SK-N-SH (cell line): ENCODE measurements around the gene PDXDC1. TPM values are rescaled to one million over a fixed set of nuclear protein-coding genes. Genes with fewer than 3 reads are reported as not detected.
"Not testable (repeated sequence)": the region's sequence is repeated elsewhere in the genome, so short reads cannot be mapped to it uniquely, and the experiment has no call there.

Experiments
- CTCF ChIA-PET: fragments of 300-600, 350-600 bp; formaldehyde crosslinking; extraction: SDS; loops from one replicate; lab custom pipeline; 2021; lab: Yijun Ruan, JAX
- POLR2A ChIA-PET: fragments of 350-600 bp; sonication (Branson Sonifier 250); formaldehyde crosslinking; extraction: SDS; loops from one replicate; lab custom pipeline; 2020; ENCODE audit warnings: antibody characterized with exemption, inconsistent platforms; lab: Yijun Ruan, JAX
- DNase-seq: peaks from one replicate; pipeline ENCODE4 v3.0.0; 2012
- H2AFZ ChIP-seq: fragments of 200-600 bp; sonication (generic); 2 replicates; pipeline ENCODE4 v1.8.1; 2016; ENCODE audit warnings: antibody characterized with exemption, mild to moderate bottlenecking, low read depth
- H3F3A ChIP-seq: fragments of 200-600 bp; sonication (generic); replicated peaks from 2 replicates; pipeline ENCODE3; 2016; ENCODE audit warnings: antibody characterized with exemption, mild to moderate bottlenecking; ENCODE audit not compliant: insufficient read depth
- H3K27ac ChIP-seq, 2 experiments: fragments of 200-500 bp in 1 of 2; fragments of 200-600 bp in 1 of 2; sonication (Bioruptor generic) in 1 of 2; sonication (generic), shearing (Covaris generic) in 1 of 2; 2 replicates each; pipeline versions ENCODE4 v1.5.1 to v1.6.1; 2014 to 2016; ENCODE audit warnings: low read depth in 2 of 2, inconsistent platforms in 1 of 2, low read length in 1 of 2, mild to moderate bottlenecking in 1 of 2, mixed read lengths in 1 of 2
- H3K27me3 ChIP-seq: fragments of 200-600 bp; sonication (generic), shearing (Covaris generic); 2 replicates; pipeline ENCODE4 v1.6.1; 2016; ENCODE audit warnings: mixed run types; ENCODE audit not compliant: insufficient read depth
- H3K36me3 ChIP-seq, 2 experiments: fragments of 200-500 bp in 1 of 2; fragments of 200-600 bp in 1 of 2; sonication (Bioruptor generic) in 1 of 2; sonication (generic) in 1 of 2; replicated peaks in 1 of 2; 2 replicates each; pipeline versions ENCODE3 to v1.5.1; 2014 to 2016; ENCODE audit warnings: low read length in 1 of 2, mild to moderate bottlenecking in 1 of 2; ENCODE audit not compliant: insufficient read depth in 2 of 2, control insufficient read depth in 1 of 2
- H3K4me1 ChIP-seq, 2 experiments: fragments of 200-500 bp in 1 of 2; fragments of 200-600 bp in 1 of 2; sonication (Bioruptor generic) in 1 of 2; sonication (generic), shearing (Covaris generic) in 1 of 2; 2 replicates each; pipeline versions ENCODE4 v1.5.1 to v1.6.1; 2014 to 2016; ENCODE audit warnings: low read depth in 1 of 2, low read length in 1 of 2, mixed run types in 1 of 2; ENCODE audit not compliant: insufficient read depth in 2 of 2, control insufficient read depth in 1 of 2
- H3K4me2 ChIP-seq: fragments of 200-600 bp; sonication (generic), shearing (Covaris generic); 2 replicates; pipeline ENCODE4 v1.6.1; 2017; ENCODE audit warnings: mixed run types
- H3K4me3 ChIP-seq, 2 experiments: fragments of 200-500 bp in 1 of 2; fragments of 200-600 bp in 1 of 2; sonication (Bioruptor generic) in 1 of 2; sonication (generic), shearing (Covaris generic) in 1 of 2; 2 replicates each; pipeline versions ENCODE4 v1.5.1 to v1.8.1; 2014 to 2016; ENCODE audit warnings: low read depth in 2 of 2, inconsistent platforms in 1 of 2, low read length in 1 of 2, mild to moderate bottlenecking in 1 of 2, mixed read lengths in 1 of 2, moderate library complexity in 1 of 2
- H3K79me2 ChIP-seq: fragments of 200-600 bp; sonication (generic); 2 replicates; pipeline ENCODE4 v1.8.1; 2017; ENCODE audit warnings: mild to moderate bottlenecking; ENCODE audit not compliant: insufficient read depth
- H3K9ac ChIP-seq: fragments of 200-600 bp; sonication (generic); 2 replicates; pipeline ENCODE4 v1.6.1; 2017; ENCODE audit warnings: mixed run types
- H3K9me2 ChIP-seq: fragments of 200-600 bp; sonication (generic); 2 replicates; pipeline ENCODE4 v1.6.1; 2017; ENCODE audit warnings: mixed run types
- H3K9me3 ChIP-seq: fragments of 200-600 bp; sonication (generic); 2 replicates; pipeline ENCODE4 v1.6.1; 2017; ENCODE audit warnings: mixed run types, mild to moderate bottlenecking, moderate library complexity
- H4K20me1 ChIP-seq: fragments of 200-600 bp; sonication (generic); 2 replicates; pipeline ENCODE4 v1.6.1; 2017; ENCODE audit warnings: mild to moderate bottlenecking, mixed run types; ENCODE audit not compliant: insufficient read depth
- WGBS: methylation state at CpG from one replicate; pipeline ENCODE4 v1.1.6; 2017; ENCODE audit warnings: low lambda C conversion rate; 5-methylcytosine and 5-hydroxymethylcytosine counted together
- polyA plus RNA-seq, 3 experiments: library from polyadenylated mRNA; depleted of rRNA; stranded (reverse); fragments of >200 nt; gene quantifications; 2 replicates each; pipeline ENCODE4 v1.2.3, GENCODE V29; 2012

PDXDC1 gene
- polyA plus RNA-seq, 1 of the 3 experiments (the other 2 are of a cell fraction), result 37.4 TPM

- WGBS, result 100% methylated on average over 1 of the region's 47 CpGs
- H3K9me2 ChIP-seq, H3K9ac ChIP-seq, CTCF ChIA-PET, H3K9me3 ChIP-seq, H3K79me2 ChIP-seq, H3K4me3 ChIP-seq, H3K36me3 ChIP-seq, H3F3A ChIP-seq, H3K27ac ChIP-seq, POLR2A ChIA-PET, H3K27me3 ChIP-seq, H3K4me1 ChIP-seq, H4K20me1 ChIP-seq, H2AFZ ChIP-seq, DNase-seq, H3K4me2 ChIP-seq: not testable (repeated sequence)
These were observed 42.0 kb upstream of the PDXDC1 start for GRCh38 chr16:14932581-14933375.

GRCh38 chr16:14937143-14937542 is 37.7 kb upstream of the PDXDC1 start, which contains the start of gene NPIPA1:
NPIPA1 (plus strand) TSS chr16:14937443; CDS start chr16:14937443, 0 bp downstream.
- POLR2A ChIA-PET, DNase-seq, H3K4me2 ChIP-seq, H3K27ac ChIP-seq, H4K20me1 ChIP-seq, H3K27me3 ChIP-seq, CTCF ChIA-PET, H3K9ac ChIP-seq, H2AFZ ChIP-seq, H3K36me3 ChIP-seq, H3K4me1 ChIP-seq, H3K9me2 ChIP-seq, H3K79me2 ChIP-seq, H3K9me3 ChIP-seq, H3K4me3 ChIP-seq, H3F3A ChIP-seq: not testable (repeated sequence)
- no CpG with 5 or more reads among the region's 4 CpGs for WGBS

GRCh38 chr16:14937994-14938393 is 36.8 kb upstream of the PDXDC1 start:
- H3K4me1 ChIP-seq, DNase-seq, POLR2A ChIA-PET, H3K4me3 ChIP-seq, H3F3A ChIP-seq, H3K9me3 ChIP-seq, H3K27ac ChIP-seq, H3K27me3 ChIP-seq, H2AFZ ChIP-seq, H3K4me2 ChIP-seq, H3K36me3 ChIP-seq, H3K9me2 ChIP-seq, H3K9ac ChIP-seq, CTCF ChIA-PET, H4K20me1 ChIP-seq, H3K79me2 ChIP-seq: not testable (repeated sequence)
- WGBS, result 76% methylated on average over 6 of the region's 9 CpGs

- H3K4me1 ChIP-seq, CTCF ChIA-PET, H3K27me3 ChIP-seq, DNase-seq, H3K4me2 ChIP-seq, H2AFZ ChIP-seq, H3K9me3 ChIP-seq, H3K9me2 ChIP-seq, H3K4me3 ChIP-seq, H3K36me3 ChIP-seq, H3K27ac ChIP-seq, POLR2A ChIA-PET, H3K79me2 ChIP-seq, H4K20me1 ChIP-seq, H3K9ac ChIP-seq, H3F3A ChIP-seq: not testable (repeated sequence)
- 82% methylated on average over 3 of the region's 3 CpGs for WGBS
These were observed 32.1 kb upstream of the PDXDC1 start for GRCh38 chr16:14942686-14943085.
